HS-27A (cell line): ENCODE data around the gene HOXA6.

Source experiments
- DNase-seq: peaks from one replicate; pipeline ENCODE4 v3.0.0-alpha.2; 2012; ENCODE audit warnings: low read depth, missing footprints

HOXA6 gene

DNA sequence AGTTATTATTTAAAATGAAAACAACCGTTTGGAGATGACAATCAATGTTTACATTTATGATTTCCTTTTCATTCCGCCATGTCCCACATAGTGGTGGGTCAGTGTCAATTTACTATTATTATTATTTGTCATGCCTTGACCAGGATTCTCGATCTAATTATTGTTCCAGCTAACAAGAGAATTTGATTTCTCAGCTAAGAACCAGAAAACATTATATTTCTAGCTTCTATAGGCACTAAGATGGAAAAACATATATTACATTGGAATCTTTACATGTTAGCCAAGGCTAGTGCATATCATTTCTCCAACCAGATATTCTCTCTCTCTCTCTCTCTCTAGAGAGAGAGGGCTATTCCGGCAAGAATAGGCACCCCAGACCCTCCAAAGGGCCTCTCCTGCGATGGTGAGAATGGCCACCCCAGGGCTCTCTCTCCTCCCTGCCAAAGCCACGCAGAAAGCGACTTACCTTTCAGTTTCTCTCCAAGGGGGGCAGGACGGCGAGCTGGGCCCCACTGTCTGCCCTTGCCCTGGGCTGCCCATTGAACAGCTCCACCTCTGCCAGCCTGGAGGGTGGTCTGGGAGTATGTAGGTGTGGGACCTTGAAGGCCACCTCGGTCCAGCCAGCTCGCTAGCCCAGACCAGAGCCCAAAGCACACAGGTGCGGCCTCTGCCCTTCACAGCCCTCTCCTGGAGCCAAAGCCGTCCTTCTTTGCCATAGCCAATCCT, 2.4 kb upstream of the HOXA6 start:
- DNase-seq: no peak

GRCh38 chr7:27148756-27149641, 1.4 kb upstream of the HOXA6 start:
- no peak for DNase-seq

DNA sequence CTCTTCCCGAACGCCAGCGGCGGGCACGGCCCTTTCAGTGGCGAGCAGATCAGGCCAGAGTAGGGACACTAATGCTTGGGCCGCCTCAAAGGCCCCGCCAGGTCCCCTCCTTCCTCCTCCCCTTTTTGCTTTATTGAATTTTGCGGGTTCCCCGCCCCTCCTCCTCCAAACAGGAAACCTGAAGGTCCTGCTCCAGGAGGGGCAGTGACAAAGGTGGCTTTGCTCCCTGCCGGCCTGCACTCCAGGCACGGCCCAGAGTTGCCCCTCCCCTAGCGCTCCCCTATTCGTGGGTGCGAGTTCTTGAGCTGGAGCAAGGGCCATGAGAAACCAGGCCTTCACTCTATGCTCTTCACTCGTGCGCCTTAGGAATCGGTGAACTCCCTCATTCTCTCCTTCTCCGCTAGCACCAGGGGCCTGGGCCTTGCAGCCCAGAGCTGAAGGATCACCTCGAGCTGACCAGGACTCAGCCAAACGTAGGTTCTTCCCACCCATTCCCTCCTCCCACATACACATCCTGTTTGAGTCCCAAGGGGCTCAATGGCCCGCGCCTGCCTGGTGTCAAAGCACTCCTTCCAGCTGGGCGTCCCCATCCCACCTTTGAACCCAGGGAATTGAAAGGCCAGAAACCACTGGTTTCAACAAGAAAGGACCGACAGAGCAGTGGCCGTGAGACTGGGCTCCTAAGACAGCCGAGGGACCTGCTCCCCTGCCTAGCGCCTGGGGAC, 619 bp upstream of the HOXA6 start:
- no peak for DNase-seq

DNA sequence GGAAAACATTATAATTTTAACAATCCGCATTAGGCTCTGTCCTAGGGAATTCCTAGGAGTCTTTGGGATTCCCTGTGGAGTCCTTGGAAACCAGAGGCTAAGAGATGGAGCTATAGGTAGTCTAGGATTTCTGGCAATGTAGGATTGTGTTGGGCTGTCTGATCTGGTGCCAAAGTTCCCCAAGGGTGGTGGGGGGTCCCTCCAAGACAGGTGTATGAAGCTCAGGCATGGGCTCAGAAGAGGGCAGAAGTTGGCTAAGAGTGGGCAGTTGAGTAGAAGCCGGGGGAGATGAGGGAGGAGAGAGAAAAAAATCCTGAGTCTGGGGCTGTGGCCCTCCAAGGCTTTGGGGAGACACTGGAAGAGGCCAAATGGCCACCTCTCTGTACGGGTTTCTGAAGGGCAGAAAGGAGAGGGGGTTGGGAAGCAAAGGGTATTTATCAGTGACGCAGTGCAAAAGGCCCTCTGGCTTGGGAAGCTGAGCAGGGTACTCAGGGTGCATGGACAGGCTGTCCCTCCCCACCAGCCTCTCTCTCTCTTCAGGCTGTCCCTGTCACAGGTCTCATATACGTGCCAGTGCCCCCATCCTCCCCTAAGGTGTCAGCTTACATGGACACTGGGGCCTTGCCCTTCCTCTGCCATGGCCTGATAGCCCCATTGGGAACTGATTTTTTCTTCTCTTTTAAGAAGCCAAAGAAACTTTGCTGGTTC, 929 bp downstream of the HOXA6 start:
- DNase-seq: no peak

GRCh38 chr7:27145914-27146412, 1.6 kb downstream of the HOXA6 start:
- no peak for DNase-seq

DNA sequence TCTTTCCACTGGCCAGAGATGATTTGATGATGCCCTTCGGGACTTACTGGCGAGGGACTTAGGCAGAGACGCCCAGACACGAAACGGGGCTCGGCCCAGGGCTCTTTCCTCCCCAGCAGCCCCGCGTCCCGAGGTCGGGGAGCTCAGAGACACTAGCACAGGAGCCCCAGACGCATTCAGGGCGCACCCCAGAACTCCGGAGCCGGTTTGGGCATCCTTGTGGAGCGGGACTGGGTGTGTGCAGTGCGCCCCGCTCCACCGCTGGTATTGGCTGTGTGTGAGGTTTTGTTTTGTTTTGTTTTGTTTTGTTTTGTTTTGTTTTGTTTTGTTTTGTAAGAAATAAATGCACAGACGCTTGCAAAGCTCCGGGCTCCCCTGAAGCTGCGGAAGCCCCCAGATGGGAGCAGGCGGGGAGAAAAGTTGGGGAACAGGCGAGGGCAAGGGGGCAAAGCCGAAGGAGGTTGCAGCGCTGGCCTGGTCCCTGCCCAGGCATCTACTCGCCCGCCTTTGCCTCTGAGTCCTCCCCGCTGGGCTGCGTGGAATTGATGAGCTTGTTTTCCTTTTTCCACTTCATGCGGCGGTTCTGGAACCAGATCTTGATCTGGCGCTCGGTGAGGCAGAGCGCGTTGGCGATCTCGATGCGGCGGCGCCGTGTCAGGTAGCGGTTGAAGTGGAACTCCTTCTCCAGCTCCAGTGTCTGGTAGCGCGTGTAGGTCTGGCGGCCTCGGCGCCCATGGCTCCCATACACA, 2.2 kb downstream of the HOXA6 start:
- DNase-seq: no peak

- no peak for DNase-seq
Measured at GRCh38 chr7:27144781-27145164, 2.8 kb downstream of the HOXA6 start.

DNA sequence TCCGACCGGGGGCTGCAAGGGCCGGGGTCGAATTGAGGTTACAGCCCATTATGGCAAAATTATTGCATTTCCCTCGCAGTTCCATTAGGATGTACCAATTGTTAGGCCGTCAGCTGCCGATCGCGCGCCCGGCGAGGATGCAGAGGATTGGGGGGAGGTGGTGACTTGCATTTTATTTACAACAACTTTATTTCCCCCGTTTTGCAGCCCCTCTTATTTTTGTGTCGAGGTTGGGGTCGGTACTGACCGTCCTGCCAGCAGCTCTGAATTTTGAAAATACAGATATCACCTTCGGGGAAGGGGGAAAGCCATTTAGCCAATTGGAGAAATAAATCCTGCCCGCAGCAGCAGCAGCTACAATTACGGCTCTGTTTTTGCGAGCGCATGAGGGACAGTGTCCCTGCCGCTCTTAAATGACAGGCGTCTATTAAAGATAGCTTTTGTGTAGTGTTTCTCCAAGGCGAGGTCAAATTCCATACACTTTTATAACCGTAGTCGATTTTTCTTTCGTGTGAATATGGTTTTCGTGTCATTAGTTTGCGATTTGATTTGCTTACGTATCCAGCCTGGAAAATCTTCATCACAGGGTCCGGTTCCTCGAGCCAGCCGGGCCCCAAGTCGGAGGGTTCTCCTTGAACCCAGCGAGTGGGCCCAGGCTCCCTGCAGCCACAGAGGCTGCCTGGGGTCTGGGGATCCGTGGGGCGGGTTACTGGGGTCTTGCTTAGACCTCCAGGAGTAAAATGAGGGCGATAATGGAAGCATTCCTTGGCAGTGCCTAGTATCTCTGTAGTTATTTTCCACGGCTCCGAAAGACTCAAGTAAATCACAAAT, 3.4 kb downstream of the HOXA6 start:
- DNase-seq: no peak

DNA sequence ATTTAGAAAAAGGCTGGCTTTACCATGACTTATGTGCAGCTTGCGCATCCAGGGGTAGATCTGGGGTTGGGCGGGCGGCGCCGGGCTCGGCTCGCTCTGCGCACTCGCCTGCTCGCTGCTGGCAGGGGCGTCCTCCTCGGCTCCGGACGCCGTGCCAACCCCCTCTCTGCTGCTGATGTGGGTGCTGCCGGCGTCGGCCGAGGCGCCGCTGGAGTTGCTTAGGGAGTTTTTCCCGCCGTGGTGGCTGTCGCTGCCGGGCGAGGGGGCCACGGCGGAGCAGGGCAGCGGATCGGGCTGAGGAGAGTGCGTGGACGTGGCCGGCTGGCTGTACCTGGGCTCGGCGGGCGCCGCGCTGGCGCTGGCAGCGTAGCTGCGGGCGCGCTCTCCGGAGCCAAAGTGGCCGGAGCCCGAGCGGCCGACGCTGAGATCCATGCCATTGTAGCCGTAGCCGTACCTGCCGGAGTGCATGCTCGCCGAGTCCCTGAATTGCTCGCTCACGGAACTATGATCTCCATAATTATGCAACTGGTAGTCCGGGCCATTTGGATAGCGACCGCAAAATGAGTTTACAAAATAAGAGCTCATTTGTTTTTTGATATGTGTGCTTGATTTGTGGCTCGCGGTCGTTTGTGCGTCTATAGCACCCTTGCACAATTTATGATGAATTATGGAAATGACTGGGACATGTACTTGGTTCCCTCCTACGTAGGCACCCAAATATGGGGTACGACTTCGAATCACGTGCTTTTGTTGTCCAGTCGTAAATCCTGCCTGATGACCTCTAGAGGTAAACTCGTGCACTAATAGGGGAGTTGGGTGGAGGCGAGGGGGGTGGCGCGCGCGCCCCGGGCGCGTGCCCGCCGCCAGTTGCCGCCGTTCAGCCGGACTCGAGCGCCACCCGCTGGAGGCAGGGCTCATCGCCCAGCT, 4.3 kb downstream of the HOXA6 start, which contains the start of gene HOXA5:
TSS of gene HOXA5 (minus strand) at position 659 of the 927 bp plus-strand sequence. CDS start at position 585, 74 bp downstream.
- peak; percentile 57 for DNase-seq

- no peak for DNase-seq
Measured at GRCh38 chr7:27142580-27143022, 5.0 kb downstream of the HOXA6 start.

GRCh38 chr7:27141923-27142579, 5.5 kb downstream of the HOXA6 start:
- no peak for DNase-seq

DNA sequence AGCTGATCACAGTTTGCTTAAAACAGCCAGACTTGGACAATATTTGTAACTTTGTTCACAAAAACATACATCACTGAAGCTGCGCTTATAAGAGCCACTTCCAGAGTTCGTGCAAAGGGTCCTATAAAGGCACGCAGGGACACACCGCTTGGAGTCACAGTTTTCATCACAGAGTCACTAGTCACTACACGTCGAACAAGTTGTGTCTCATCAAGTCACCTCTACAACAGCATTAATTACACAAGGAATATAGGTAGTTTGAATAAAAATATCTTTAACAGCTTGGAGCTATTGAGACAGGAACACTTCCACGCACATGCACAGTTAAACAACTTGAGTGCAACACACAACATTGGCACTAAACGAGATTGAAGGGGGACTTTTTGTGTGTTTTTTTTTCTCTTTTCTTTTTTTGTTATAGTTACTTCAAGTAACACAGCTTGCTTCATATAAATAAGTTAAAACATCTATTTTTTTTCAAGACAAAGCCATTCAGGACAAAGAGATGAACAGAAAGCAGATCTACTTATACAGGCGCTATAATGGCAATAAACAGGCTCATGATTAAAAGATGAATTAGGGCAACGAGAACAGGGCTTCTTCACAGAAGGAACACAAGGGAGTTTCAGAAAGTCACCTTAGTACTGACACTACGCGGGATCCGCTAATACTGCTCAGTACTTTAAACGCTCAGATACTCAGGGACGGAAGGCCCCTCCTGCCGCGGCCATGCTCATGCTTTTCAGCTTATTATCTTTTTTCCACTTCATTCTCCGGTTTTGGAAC, 6.2 kb downstream of the HOXA6 start:
- DNase-seq: no peak

DNA sequence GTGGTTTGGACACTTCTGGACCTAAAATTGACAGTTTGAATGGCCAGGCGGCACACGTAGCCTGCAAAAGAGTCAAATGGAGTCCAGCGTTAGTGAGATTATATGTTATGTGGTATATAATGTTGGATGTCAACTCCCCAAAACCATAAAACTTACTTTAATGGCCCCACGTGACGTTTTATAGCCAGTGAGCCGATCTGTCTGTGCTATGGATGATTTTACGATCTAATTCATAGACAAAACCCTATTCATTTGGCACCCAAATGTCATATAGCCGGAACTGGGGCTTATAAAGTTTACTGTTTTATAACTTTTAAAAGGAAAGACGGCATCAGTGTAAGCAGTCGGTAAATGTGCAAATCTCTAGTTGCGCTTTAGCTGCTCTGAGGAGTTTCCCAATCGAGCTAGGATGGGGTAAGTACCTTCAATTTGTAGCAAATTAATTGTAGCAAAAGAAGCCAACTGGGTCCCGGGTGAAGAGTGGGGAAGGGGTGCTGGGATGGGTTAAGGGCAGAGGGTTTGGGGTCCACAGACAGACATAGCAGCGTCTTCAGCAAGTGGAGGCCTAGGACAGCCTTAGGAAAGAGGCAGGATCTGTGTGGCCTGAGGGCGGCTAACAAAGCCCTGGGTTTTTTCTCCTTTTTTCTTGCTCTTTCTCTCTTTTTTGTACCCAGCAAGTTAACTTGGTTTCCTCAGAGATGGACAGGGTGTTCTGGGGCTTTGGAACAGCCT, 7.3 kb downstream of the HOXA6 start:
- no peak for DNase-seq

DNA sequence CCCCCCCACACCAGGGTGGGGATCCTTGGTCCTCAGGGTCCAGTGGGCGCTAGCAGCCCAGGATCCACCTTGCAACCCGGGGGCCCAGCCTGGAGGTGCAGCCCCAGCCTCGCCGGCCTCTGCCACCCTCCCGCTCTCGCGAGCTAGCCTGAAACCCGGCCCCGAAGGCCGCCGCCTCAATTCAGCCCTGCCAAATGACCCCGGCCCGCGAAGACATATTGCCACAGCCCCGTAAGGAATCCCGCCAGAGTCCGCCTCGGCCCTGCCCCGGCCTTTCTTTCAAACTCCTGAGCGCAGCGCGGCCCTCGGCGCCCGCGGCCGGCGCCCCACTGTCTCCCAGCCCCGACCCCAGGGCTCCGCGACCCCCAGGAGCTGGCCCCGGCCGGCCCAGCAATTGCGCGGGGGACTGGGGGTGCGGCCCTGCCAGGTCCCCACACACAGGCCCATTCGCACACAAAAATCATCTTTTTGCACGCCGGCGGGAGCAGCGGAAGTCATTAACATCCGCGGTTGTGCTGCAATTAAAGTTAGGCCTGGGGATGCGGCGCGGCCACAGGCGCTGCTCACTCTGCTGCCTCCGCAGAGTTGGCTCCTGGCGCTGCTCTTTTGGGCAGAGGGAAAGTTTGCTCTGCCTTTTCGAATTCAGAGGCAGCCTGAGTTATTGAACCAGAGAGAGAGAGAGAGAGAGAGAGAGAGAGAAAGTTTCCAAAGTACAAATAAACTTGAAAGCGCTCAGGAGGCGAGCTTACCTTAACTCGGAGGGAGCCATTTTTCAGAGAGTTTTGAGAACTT, 8.0 kb downstream of the HOXA6 start:
- no peak for DNase-seq

DNA sequence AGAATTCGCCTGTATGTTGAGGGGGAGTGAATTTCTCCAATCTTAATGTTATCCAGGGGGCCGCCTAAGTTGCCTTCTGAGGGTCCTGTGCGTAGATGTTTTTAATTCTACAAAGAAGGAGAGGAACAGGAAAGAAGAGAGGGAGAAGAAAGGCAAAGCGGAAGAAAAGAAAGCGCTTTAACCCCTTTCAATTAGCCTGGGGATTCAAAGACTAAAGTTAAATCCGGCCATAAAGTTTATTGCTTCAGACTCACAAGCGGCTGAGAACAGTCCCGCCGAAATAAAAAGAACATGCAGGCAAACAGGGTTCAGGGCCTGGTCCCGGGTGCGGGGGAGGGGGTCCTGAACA, 8.6 kb downstream of the HOXA6 start:
- no peak for DNase-seq

- DNase-seq: no peak
Measured at GRCh38 chr7:27138472-27138871, 9.1 kb downstream of the HOXA6 start.
